Stomach (tissue), 9 donors: ENCODE results near the gene PRKCA. TPM values are rescaled to one million over a fixed set of nuclear protein-coding genes. Genes with fewer than 3 reads are reported as not detected.

Source experiments
- DNase-seq, 2 donors: peaks; one replicate each; pipeline versions ENCODE4 v3.0.0 to v3.0.0-alpha.2; 2013 to 2019
- H3K27ac ChIP-seq, 5 donors: fragments of 200-600 bp in 4 of 5; sonication (generic) in 4 of 5; one replicate each; pipeline ENCODE4 v1.5.1; 2013 to 2019; ENCODE audit warnings: mild to moderate bottlenecking in 1 of 5, moderate library complexity in 1 of 5
- H3K27me3 ChIP-seq, 3 donors: fragments of 200-600 bp; sonication (generic); one replicate each; pipeline ENCODE4 v1.5.1; 2017 to 2019; ENCODE audit warnings: mixed run types in 1 of 3
- H3K36me3 ChIP-seq, 4 donors: fragments of 200-600 bp; sonication (generic); 1 replicate in 3 of 4; 2 replicates in 1 of 4; pipeline ENCODE4 v1.5.1; 2016 to 2019
- H3K4me1 ChIP-seq, 4 donors: fragments of 200-600 bp; sonication (generic); one replicate each; pipeline ENCODE4 v1.5.1; 2016 to 2019
- H3K4me3 ChIP-seq, 4 donors: fragments of 200-600 bp; sonication (generic) in 3 of 4; one replicate each; pipeline ENCODE4 v1.5.1; 2016 to 2019; ENCODE audit warnings: mild to moderate bottlenecking in 1 of 4
- H3K9me3 ChIP-seq, 4 donors: fragments of 200-600 bp; sonication (generic); one replicate each; pipeline ENCODE4 v1.5.1; 2016 to 2019
- EP300 ChIP-seq: sonication (generic); formaldehyde crosslinking; IDR thresholded peaks from one replicate; pipeline ENCODE4 v1.6.1; 2017; ENCODE audit warnings: antibody characterized with exemption
- POLR2A ChIP-seq, 4 donors: fragments of 450-650 bp; IDR thresholded peaks; one replicate each; pipeline ENCODE4 v1.6.1; 2016; ENCODE audit warnings: antibody characterized with exemption in 4 of 4, control low read depth in 2 of 4, mild to moderate bottlenecking in 1 of 4, moderate library complexity in 1 of 4
- POLR2AphosphoS5 ChIP-seq, 3 donors: sonication (generic); formaldehyde crosslinking; IDR thresholded peaks; one replicate each; pipeline ENCODE4 v1.6.1; 2016; ENCODE audit warnings: antibody characterized with exemption in 3 of 3
- WGBS, 5 donors: extraction: QIAGEN DNeasy Blood & Tissue Kit in 3 of 5; methylation state at CpG; one replicate each; pipeline versions ENCODE4 v1.1.5 to v1.1.7; 2013 to 2018; 5-methylcytosine and 5-hydroxymethylcytosine counted together
- intact Hi-C: fragments of 100-400 bp; cut with DNase I; formaldehyde crosslinking; loops from one replicate; pipeline ENCODE4 v1.15.1; 2023; ENCODE audit warnings: low total_unique reads
- polyA plus RNA-seq, 3 donors: library from polyadenylated mRNA; stranded (reverse); fragments of 200-250 nt; gene quantifications; one replicate each; pipeline ENCODE4 v1.2.3, GENCODE V29; 2013
- total RNA-seq, 5 donors: library from RNA; depleted of rRNA; stranded (reverse); fragments of >200 nt; gene quantifications; one replicate each; pipeline versions ENCODE4 v1.1.0 to v1.2.3, GENCODE V29; 2014 to 2016
- TF ChIP-seq, protein P1 (sequence below), 7 experiments: fragments of 450-650 bp in 4 of 7; fragments of 200-600 bp in 3 of 7; sonication (generic) in 3 of 7; IDR thresholded peaks; one replicate each; pipeline ENCODE4 v1.5.1; 2016 to 2019; ENCODE audit warnings: antibody characterized with exemption in 7 of 7, control low read depth in 2 of 7, mild to moderate bottlenecking in 1 of 7
- donor health status: healthy with polysubstance abuse.
- donor health status: Bipolar disorder and iron deficiency.
- donor health status: healthy.

The PRKCA gene
- total and polyA plus RNA-seq, 8 donors = 2.1 to 41.1 (median 12.2) TPM

DNA sequence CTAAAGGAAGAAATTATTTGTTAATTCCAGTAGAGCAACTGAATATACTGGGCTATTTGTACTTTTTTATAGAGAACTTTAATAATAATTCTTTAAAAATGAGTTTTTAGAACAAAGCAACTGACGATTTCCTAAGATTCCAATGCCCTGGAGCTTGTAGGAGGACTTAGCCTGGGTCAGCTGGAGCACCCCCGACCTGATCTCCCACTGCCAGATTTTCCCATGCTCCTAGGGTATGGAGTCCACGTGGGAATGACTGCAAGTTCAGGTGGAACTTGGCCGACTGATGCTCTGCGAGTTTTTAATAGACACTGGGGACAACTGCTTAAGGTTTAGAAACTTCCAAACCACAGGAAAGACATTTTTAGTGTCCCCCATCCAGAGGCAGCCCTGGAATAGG is 507.0 kb downstream of the PRKCA start:
- no peaks in the 10 kb centered on the region for H3K9me3 ChIP-seq
- no peaks in the 10 kb centered on the region for H3K27me3 ChIP-seq
- WGBS, 5 donors = 89 to 93% (median 91%) methylated on average over 5 of the region's 5 CpGs
- intact Hi-C loops = no loop called here
- no peak for DNase-seq
- no peak overlapping the region for H3K4me3 ChIP-seq
- H3K27ac ChIP-seq = no peak overlapping the region
- H3K4me1 ChIP-seq = peaks cover 0 to 12% (median 0%) of the 10 kb centered on the region in 4 donors
- TF ChIP-seq EP300 = no peak
- TF ChIP-seq POLR2AphosphoS5 (IDR thresholded peaks at IDR 0.05) = no peak
- TF ChIP-seq, protein P1, sequence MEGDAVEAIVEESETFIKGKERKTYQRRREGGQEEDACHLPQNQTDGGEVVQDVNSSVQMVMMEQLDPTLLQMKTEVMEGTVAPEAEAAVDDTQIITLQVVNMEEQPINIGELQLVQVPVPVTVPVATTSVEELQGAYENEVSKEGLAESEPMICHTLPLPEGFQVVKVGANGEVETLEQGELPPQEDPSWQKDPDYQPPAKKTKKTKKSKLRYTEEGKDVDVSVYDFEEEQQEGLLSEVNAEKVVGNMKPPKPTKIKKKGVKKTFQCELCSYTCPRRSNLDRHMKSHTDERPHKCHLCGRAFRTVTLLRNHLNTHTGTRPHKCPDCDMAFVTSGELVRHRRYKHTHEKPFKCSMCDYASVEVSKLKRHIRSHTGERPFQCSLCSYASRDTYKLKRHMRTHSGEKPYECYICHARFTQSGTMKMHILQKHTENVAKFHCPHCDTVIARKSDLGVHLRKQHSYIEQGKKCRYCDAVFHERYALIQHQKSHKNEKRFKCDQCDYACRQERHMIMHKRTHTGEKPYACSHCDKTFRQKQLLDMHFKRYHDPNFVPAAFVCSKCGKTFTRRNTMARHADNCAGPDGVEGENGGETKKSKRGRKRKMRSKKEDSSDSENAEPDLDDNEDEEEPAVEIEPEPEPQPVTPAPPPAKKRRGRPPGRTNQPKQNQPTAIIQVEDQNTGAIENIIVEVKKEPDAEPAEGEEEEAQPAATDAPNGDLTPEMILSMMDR (IDR thresholded peaks at IDR 0.05) = no peak
- no peak for TF ChIP-seq POLR2A (IDR thresholded peaks at IDR 0.05)
- peaks cover 0 to 25% (median 2%) of the 10 kb centered on the region in 4 donors for H3K36me3 ChIP-seq

DNA sequence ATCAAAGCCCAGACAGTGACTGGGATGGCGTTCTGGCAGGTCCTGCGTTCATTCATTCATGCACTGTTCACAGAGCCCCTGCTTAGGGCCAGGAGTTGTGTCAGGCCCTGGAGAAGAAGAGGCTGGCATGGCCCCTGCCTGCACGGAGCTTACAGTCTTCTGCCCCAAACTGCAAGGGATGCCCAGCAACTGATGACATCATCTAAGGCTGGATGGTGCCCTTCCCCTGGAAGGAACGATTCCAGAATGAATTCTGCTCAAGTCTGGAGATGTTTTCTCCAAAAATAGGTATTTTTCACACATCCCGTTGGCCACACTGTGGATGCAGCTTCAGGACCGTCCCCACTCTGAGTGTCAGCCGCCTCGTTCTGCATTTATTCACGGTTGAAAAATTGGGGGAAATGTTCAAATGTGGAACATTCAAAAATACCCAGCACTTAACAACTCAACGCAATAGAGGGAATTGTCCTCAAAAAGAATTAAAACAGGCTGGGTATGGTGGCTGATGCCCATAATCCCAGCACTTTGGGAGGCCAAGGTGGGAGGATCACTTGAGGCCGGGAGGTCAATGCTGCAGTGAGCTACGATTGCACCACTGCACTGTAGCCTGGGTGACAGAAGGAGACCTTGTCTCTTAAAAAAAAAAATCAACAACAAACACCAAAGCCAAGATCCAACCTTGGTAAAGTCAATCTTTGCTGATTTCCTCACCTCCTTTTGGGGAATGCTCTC is 508.7 kb downstream of the PRKCA start:
- H3K36me3 ChIP-seq = peaks cover 0 to 11% (median 0%) of the 10 kb centered on the region in 4 donors
- H3K4me3 ChIP-seq = no peak overlapping the region
- no peaks in the 10 kb centered on the region for H3K27me3 ChIP-seq
- DNase-seq = no peak
- intact Hi-C loops = no loop called here
- no peaks in the 10 kb centered on the region for H3K9me3 ChIP-seq
- H3K4me1 ChIP-seq = peaks cover 0 to 12% (median 0%) of the 10 kb centered on the region in 4 donors
- no peak for TF ChIP-seq EP300
- no peak for TF ChIP-seq POLR2AphosphoS5 (IDR thresholded peaks at IDR 0.05)
- TF ChIP-seq, protein P1 (IDR thresholded peaks at IDR 0.05) = no peak
- TF ChIP-seq POLR2A (IDR thresholded peaks at IDR 0.05) = no peak
- no peak overlapping the region for H3K27ac ChIP-seq
- WGBS, 5 donors = 83 to 88% (median 85%) methylated on average over 12 of the region's 12 CpGs

DNA sequence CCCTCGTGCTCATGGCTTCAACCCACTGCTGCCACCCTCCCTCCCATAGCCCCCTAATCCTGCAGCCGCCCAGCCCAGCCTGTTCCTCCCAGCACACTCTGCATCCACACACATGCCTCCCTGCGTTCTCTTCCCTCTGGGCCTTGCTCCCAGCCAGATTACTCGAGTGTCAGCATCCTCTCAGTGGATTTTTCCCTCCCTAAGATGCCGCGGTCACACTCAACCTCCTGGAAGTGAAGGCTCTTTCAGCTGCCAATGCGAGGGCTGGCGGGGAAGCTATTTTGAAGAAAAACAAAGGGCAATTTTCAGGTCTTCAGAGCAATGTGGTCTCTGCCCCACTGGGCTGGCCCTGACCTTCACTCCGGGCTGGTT is 509.3 kb downstream of the PRKCA start:
- Histone ChIP-seq H3K9me3 (no peaks in the 10 kb centered on the region), H3K27me3 (no peaks in the 10 kb centered on the region), H3K4me1 (peaks cover 0 to 12% (median 0%) of the 10 kb centered on the region in 4 donors), H3K4me3 (no peak overlapping the region), H3K36me3 (peaks cover 0 to 5% (median 0%) of the 10 kb centered on the region in 4 donors), H3K27ac (no peak overlapping the region)
- DNase-seq = no peak
- no peak for TF ChIP-seq EP300
- TF ChIP-seq, protein P1 (IDR thresholded peaks at IDR 0.05) = no peak
- no peak for TF ChIP-seq POLR2AphosphoS5 (IDR thresholded peaks at IDR 0.05)
- no peak for TF ChIP-seq POLR2A (IDR thresholded peaks at IDR 0.05)
- 80 to 87% (median 81%) methylated on average over 9 of the region's 9 CpGs for WGBS, 5 donors
- intact Hi-C loops = no loop called here

DNA sequence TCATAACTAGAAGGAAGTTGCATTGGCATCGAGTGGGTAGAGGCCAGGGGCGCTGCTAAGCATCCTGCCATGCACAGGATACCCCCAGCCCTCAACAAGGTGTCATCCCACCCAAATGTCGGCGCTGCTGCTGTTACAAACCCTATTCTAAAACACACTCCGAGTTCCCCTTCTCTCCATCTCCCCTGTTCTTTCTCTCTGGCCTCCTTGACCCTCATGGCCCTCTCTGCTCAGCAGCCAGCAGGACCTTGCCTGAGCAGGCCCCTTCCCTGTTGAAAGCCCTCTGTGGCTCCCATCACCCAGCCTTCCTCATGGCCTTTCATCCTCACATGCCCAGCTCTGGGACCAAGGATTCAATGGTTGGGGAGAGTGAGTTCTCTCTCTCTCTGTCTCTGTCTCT is 510.2 kb downstream of the PRKCA start:
- peaks cover 0 to 5% (median 0%) of the 10 kb centered on the region in 4 donors for H3K4me1 ChIP-seq
- no peaks in the 10 kb centered on the region for H3K27me3 ChIP-seq
- no peak overlapping the region for H3K27ac ChIP-seq
- intact Hi-C loops = no loop called here
- no peak for TF ChIP-seq EP300
- TF ChIP-seq, protein P1 (IDR thresholded peaks at IDR 0.05) = no peak
- no peak for TF ChIP-seq POLR2AphosphoS5 (IDR thresholded peaks at IDR 0.05)
- H3K9me3 ChIP-seq = peaks cover 0 to 7% (median under 1%) of the 10 kb centered on the region in 4 donors
- DNase-seq = no peak
- H3K4me3 ChIP-seq = no peak overlapping the region
- H3K36me3 ChIP-seq = no peaks in the 10 kb centered on the region
- 76 to 93% (median 91%) methylated on average over 5 of the region's 5 CpGs for WGBS, 5 donors
